HG03045 (cell line): ENCODE data around the gene ADPRHL1.

Experiments used
- ATAC-seq: cut with Tn5 transposase; IDR thresholded peaks from one replicate; pipeline ENCODE4 v1.9.1; 2021; ENCODE audit warnings: mild to moderate bottlenecking, moderate library complexity; ENCODE audit not compliant: unreplicated experiment

The ADPRHL1 gene

GRCh38 chr13:113351514-113352026 lies 101.7 kb downstream of the ADPRHL1 start:
- no peak for ATAC-seq

DNA sequence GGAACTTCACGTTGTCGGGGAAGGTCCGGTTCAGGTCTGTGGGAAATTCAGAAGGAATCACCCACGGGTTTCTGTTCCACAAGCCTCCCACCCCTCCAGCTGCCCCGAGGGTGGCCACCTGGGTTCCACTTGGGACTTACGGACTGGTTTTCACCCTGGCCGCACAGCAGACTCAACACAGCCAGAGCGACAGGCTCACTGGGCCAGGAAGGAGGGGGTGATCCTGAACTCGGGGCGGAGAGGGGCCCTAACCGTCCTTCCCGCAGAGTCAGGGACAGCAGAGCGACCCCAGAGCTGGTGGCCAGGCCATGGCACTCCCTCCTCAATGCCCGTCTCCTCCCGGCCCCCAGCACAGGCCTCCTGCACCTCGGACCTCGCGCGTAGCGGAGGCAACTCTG lies 102.4 kb downstream of the ADPRHL1 start:
- ATAC-seq = no peak

DNA sequence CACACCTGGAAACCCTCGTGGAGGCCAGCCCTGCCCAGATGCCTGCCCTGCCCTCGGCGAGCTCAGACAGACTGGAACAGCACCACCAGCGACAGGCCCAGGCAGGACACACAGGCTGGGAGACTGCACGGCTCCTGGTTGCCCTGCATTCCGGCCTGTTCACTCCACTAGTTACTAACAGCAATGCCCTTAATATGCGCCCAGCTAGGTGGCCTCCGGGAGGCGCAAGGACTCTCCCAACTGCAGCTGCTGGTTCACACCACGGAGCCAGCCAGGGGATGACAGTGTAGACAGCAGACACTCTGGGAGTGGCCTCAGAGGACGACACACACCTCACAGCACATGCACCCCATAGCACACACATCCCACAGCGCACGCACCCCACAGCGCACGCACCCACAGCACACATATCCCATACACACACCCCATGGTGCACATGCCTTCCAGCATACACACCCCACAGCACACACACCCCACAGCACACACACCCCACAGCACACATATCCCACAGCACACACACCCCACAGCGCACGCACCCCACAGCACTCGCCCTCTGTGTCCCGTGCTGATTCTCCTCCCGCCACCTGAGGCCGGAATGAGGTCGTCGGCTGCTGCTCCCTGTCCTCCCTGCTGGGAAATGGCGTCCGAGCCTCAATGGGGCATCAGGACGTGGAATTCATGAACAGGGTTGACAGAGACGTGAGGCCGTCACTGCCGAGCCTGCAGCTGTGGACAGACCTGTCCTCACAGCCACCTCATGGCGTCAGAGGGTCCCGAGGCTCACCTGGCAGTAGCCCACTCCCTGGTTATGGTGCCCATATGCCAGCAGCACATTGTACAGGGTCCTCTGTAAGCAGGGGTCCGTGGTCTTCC lies 103.0 kb downstream of the ADPRHL1 start:
- ATAC-seq = no peak
